ENCODE results near the gene LMNB1.
A peak's percentile ranks its signal among the peaks of the same experiment; 100 is the strongest.
"Not testable (repeated sequence)": the region's sequence is repeated elsewhere in the genome, so short reads cannot be mapped to it uniquely, and the experiment has no call there.

The LMNB1 gene

DNA sequence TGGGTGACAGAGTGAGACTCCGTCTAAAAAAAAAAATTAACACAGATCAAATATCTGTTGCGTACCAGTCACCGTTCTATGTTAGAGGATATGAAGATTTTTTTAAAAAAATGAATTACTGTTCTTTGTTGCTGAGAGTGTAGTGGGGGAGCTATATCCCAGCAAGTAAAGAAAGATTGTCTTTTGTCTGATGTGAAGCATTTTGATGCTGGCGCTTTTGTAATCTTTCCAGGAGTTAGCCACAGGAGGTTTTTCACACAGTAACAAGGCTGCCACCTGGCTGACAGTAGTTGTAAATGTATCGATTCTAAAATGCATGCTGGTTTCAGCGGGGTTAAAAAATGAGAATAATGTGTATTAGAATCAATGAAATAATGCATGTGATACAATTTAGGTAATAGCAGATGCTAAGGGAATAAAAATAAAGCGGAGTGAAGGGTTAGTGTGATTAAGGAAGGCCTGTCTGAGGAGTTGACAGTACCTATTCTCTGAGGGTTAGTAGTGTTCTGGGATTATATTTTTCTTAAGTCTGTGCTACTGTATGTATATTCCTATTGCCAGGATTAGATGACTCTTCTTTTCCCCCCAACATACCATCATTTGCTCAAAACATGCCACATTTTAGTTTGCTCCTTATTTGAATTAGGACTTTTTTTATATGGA lies 3.4 kb downstream of the LMNB1 start:
- no peak overlapping the region for H3K27ac ChIP-seq (ENCODE audit: low read length)
- no peaks in the 10 kb centered on the region for H3K27me3 ChIP-seq (ENCODE audit: low read depth, low read length)
- H3K36me3 ChIP-seq (ENCODE audit: control insufficient read depth in 1 of 2, insufficient read depth in 2 of 2, low read length in 2 of 2), result no peaks in the 10 kb centered on the region
- no peaks in the 10 kb centered on the region for H3K9me3 ChIP-seq (ENCODE audit: control insufficient read depth in 1 of 2, low read length in 2 of 2)
- H3K4me1 ChIP-seq (ENCODE audit: control insufficient read depth in 1 of 2, insufficient read depth in 2 of 2, low read length in 2 of 2), result no peaks in the 10 kb centered on the region
- no peak overlapping the region for H3K4me3 ChIP-seq (ENCODE audit: low read depth in 1 of 2, low read length in 2 of 2)

DNA sequence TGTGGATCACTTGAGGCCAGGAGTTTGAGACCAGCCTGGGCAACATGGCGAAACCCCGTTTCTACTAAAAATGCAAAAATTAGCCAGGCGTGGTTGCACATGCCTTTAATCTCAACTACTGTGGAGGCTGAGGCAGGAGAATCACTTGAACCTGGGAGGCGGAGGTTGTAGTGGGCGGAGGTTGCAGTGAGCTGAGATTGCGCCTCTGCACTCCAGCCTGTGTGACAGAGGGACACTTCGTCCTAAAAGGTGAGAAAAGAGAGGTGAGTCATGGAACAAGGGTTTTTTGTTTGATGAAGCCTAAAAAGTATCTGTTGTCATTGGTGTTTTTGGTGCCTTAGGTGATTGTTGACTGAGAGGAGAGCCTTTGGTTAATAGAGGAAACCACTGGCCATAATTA lies 11.5 kb downstream of the LMNB1 start:
- not testable (repeated sequence) for H3K4me1 ChIP-seq (ENCODE audit: control insufficient read depth in 1 of 2, insufficient read depth in 2 of 2, low read length in 2 of 2)

DNA sequence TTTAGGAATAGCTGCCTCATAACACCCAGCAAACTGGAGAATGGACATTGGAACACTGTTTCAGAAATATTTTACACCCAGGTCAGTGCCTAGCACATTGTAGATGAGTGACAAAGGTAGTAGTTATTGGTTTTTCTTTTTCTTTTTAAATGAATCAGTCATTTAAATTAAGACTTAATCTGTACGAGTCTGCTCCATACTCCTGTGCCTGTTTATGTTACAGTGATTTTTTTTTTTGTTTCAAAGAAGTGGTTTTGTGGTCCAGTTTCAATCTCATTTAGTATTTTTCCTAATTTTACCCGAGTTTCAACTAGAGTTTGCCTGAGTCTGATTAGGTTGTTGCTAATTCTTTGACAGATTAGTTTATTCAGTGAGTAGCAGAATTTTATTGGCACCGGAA lies 16.2 kb downstream of the LMNB1 start:
- no peaks in the 10 kb centered on the region for H3K4me1 ChIP-seq (ENCODE audit: control insufficient read depth in 1 of 2, insufficient read depth in 2 of 2, low read length in 2 of 2)
- no peaks in the 10 kb centered on the region for H3K36me3 ChIP-seq (ENCODE audit: control insufficient read depth in 1 of 2, insufficient read depth in 2 of 2, low read length in 2 of 2)
- no peak overlapping the region for H3K27ac ChIP-seq (ENCODE audit: low read length)
- H3K4me3 ChIP-seq (ENCODE audit: low read depth in 1 of 2, low read length in 2 of 2), result no peak overlapping the region
- no peaks in the 10 kb centered on the region for H3K9me3 ChIP-seq (ENCODE audit: control insufficient read depth in 1 of 2, low read length in 2 of 2)
- H3K27me3 ChIP-seq (ENCODE audit: low read depth, low read length), result no peaks in the 10 kb centered on the region

More for the DNA sequence above, 11.5 kb downstream of the LMNB1 start:
- H3K9me3 ChIP-seq (ENCODE audit: control insufficient read depth in 1 of 2, low read length in 2 of 2); H3K27ac ChIP-seq (ENCODE audit: low read length); H3K27me3 ChIP-seq (ENCODE audit: low read depth, low read length); H3K4me3 ChIP-seq (ENCODE audit: low read depth in 1 of 2, low read length in 2 of 2); H3K36me3 ChIP-seq (ENCODE audit: control insufficient read depth in 1 of 2, insufficient read depth in 2 of 2, low read length in 2 of 2): not testable (repeated sequence)

DNA sequence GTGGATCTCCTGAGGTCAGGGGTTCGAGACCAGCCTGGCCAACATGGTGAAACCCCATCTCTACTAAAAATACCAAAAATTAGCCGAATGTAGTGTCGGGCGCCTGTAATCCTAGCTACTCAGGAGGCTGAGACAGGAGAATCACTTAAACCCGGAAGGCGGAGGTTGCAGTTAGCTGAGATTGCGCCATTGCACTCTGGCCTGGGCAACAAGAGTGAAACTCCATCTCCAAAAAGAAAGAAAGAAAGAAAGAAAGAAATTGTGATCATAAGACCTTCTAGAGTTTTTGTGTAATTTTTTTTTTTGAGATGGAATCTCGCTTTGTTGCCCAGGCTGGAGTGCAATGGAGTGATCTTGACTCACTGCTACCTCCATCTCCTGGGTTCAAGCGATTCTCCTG lies 16.7 kb downstream of the LMNB1 start:
- not testable (repeated sequence) for H3K27me3 ChIP-seq (ENCODE audit: low read depth, low read length); H3K27ac ChIP-seq (ENCODE audit: low read length); H3K9me3 ChIP-seq (ENCODE audit: control insufficient read depth in 1 of 2, low read length in 2 of 2); H3K4me3 ChIP-seq (ENCODE audit: low read depth in 1 of 2, low read length in 2 of 2); H3K36me3 ChIP-seq (ENCODE audit: control insufficient read depth in 1 of 2, insufficient read depth in 2 of 2, low read length in 2 of 2); H3K4me1 ChIP-seq (ENCODE audit: control insufficient read depth in 1 of 2, insufficient read depth in 2 of 2, low read length in 2 of 2)

DNA sequence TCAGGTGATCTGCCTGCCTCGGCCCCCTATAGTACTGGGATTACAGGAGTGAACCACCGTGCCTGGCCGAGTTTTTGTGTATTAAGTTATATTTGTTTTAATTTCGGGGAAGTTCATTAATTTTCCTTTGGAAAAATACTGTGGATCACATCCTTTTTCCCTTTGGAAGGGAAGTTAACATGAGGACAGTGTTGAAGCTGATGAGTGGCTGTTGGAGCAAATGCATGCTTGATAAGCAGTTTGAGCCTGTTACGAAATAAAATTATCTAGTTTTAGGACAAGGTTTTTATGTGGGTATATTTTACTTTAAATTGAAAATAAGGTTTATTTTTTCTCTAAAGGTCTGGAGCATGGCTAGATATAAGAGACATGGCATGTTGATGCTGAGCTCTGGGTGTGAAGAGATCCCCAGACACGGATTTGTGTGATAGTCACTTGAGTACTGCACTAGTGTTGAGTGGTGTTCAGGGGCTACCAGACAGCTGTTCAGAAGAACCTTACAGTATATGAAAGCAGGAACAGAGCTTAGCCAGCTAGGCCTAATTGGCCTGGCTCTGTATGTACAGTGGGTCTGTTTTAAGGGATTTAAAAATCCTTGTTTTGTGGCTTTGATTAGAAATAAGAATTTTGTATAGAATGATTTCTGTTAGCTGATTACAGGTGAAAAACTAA lies 17.4 kb downstream of the LMNB1 start:
- H3K36me3 ChIP-seq (ENCODE audit: control insufficient read depth in 1 of 2, insufficient read depth in 2 of 2, low read length in 2 of 2), result no peaks in the 10 kb centered on the region
- H3K4me3 ChIP-seq (ENCODE audit: low read depth in 1 of 2, low read length in 2 of 2), result no peak overlapping the region
- no peak overlapping the region for H3K27ac ChIP-seq (ENCODE audit: low read length)
- H3K4me1 ChIP-seq (ENCODE audit: control insufficient read depth in 1 of 2, insufficient read depth in 2 of 2, low read length in 2 of 2), result no peaks in the 10 kb centered on the region
- no peaks in the 10 kb centered on the region for H3K9me3 ChIP-seq (ENCODE audit: control insufficient read depth in 1 of 2, low read length in 2 of 2)
- no peaks in the 10 kb centered on the region for H3K27me3 ChIP-seq (ENCODE audit: low read depth, low read length)

DNA sequence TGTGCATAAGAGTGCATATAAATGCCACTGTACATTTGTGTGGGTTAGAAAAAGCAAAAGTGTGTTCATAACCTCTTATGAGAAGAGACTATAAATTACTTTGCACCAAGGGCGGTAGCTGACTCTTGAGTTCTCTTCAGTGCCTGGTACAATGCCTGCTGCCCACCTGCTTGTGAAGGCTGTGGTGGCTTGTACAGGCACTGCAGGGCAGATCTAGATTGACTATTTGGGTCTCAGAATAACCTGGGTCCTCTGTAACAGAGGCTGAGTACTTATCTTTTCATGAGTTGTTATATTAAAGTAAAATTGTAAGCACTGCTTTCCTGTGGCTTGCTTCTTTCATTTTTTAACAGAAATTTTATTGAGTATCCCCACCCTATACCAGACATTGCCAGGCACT lies 22.8 kb downstream of the LMNB1 start:
- no peaks in the 10 kb centered on the region for H3K36me3 ChIP-seq (ENCODE audit: control insufficient read depth in 1 of 2, insufficient read depth in 2 of 2, low read length in 2 of 2)
- no peaks in the 10 kb centered on the region for H3K27me3 ChIP-seq (ENCODE audit: low read depth, low read length)
- no peaks in the 10 kb centered on the region for H3K9me3 ChIP-seq (ENCODE audit: control insufficient read depth in 1 of 2, low read length in 2 of 2)
- H3K4me1 ChIP-seq (ENCODE audit: control insufficient read depth in 1 of 2, insufficient read depth in 2 of 2, low read length in 2 of 2), result no peaks in the 10 kb centered on the region
- no peak overlapping the region for H3K4me3 ChIP-seq (ENCODE audit: low read depth in 1 of 2, low read length in 2 of 2)
- H3K27ac ChIP-seq (ENCODE audit: low read length), result no peak overlapping the region

DNA sequence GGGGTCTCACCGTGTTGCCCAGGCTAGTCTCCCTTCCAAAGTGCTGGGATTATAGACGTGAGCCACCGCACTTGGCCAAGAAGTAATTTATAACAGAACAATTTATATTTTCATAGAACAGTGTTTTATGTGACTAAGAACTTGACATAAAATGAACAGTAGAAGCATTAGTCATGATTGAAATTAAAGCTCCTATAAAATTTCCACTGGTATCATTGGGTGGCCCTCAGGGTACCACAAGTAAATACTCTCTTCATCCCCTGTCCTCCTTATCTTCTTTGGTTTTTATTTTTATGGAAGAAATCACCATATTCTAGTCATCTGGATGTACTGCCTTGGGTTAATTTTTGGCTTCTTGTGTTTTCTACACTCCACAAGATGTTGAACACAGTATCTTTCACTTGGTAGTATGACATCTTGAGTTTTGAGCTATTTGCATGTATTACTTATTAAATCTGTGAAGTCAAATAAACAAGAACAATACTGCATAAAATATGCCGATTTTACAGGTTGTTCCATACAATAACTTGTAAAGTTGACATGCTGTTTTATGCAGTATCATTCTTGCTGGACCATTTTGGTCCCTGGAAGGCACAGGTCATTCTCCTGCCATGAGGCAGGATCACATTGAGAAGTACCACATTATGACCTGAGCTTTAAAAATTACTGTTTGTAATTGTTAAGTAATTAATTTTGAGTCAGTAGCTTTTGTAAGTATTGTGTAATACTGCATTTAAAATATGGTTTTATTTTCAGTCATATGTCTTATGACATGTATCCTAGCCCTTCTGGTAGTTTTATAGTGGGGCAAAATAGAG lies 24.4 kb downstream of the LMNB1 start:
- H3K9me3 ChIP-seq (ENCODE audit: control insufficient read depth in 1 of 2, low read length in 2 of 2), result no peaks in the 10 kb centered on the region
- H3K4me3 ChIP-seq (ENCODE audit: low read depth in 1 of 2, low read length in 2 of 2), result no peak overlapping the region
- no peaks in the 10 kb centered on the region for H3K4me1 ChIP-seq (ENCODE audit: control insufficient read depth in 1 of 2, insufficient read depth in 2 of 2, low read length in 2 of 2)
- peaks cover 0 to 2% of the 10 kb centered on the region in 2 donors for H3K36me3 ChIP-seq (ENCODE audit: control insufficient read depth in 1 of 2, insufficient read depth in 2 of 2, low read length in 2 of 2)
- no peak overlapping the region for H3K27ac ChIP-seq (ENCODE audit: low read length)
- H3K27me3 ChIP-seq (ENCODE audit: low read depth, low read length), result no peaks in the 10 kb centered on the region

DNA sequence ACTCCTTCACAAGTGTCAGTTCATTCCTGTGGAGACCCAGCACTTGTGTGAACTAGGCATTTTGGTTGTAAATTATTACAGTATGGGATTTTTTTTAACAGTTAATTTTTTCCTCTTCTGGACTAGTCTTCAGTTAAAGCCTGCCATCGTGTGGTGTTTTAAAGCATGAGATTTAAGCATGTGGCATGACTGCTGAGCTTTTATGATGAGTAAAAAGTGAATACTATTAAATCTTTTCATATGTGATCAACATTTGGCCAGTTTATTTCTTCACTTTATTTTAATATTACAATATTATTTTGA lies 25.0 kb downstream of the LMNB1 start:
- Histone ChIP-seq H3K4me1 (ENCODE audit: control insufficient read depth in 1 of 2, insufficient read depth in 2 of 2, low read length in 2 of 2) (no peaks in the 10 kb centered on the region), H3K27ac (ENCODE audit: low read length) (no peak overlapping the region), H3K4me3 (ENCODE audit: low read depth in 1 of 2, low read length in 2 of 2) (no peak overlapping the region), H3K27me3 (ENCODE audit: low read depth, low read length) (no peaks in the 10 kb centered on the region), H3K9me3 (ENCODE audit: control insufficient read depth in 1 of 2, low read length in 2 of 2) (no peaks in the 10 kb centered on the region), H3K36me3 (ENCODE audit: control insufficient read depth in 1 of 2, insufficient read depth in 2 of 2, low read length in 2 of 2) (peaks cover 0 to 3% of the 10 kb centered on the region in 2 donors)

DNA sequence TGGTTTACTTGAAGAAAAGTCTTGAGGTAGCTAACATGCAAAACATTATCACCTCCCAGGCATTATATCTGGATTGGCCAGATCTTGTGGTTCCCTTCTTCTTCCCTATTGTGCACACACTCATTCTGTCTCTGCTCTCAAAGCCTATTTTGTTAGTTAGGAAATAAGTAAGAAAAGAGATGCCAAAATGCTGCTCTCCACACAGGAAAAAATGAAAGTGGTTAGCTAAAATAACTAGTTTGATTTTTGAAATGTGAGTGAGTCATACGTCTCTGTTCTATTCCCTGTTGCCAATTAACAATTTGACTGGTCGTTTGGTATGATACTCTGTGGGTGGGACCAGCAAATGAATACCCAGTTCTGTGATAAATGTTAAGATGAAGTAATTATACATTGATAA lies 28.1 kb downstream of the LMNB1 start:
- Histone ChIP-seq H3K27ac (ENCODE audit: low read length) (no peak overlapping the region), H3K4me3 (ENCODE audit: low read depth in 1 of 2, low read length in 2 of 2) (no peak overlapping the region), H3K4me1 (ENCODE audit: control insufficient read depth in 1 of 2, insufficient read depth in 2 of 2, low read length in 2 of 2) (no peaks in the 10 kb centered on the region), H3K9me3 (ENCODE audit: control insufficient read depth in 1 of 2, low read length in 2 of 2) (no peaks in the 10 kb centered on the region), H3K27me3 (ENCODE audit: low read depth, low read length) (no peaks in the 10 kb centered on the region), H3K36me3 (ENCODE audit: control insufficient read depth in 1 of 2, insufficient read depth in 2 of 2, low read length in 2 of 2) (peaks cover 0 to 3% of the 10 kb centered on the region in 2 donors)

DNA sequence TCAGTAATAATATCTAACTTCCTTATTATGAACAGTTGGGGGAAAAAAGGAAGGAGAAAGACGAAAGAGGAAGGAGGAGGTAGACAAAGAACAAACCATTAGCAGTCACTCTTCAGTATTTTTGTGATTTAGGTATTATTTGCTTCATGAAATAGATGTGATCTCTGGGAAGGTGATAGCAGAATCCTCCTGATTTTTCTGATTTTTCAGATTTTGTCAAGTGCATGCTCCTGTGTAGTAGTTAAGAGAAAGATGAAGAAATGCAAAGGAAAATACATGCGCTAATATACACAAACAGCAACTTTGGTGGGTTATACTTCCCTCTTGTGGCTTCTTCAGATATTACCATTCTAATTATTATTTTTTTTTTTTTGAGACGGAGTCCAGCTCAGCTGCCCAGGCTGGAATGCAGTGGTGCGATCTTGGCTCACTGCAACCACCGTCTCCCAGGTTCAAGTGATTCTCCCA lies 31.6 kb downstream of the LMNB1 start:
- H3K36me3 ChIP-seq (ENCODE audit: control insufficient read depth in 1 of 2, insufficient read depth in 2 of 2, low read length in 2 of 2), result peaks cover 0 to 5% of the 10 kb centered on the region in 2 donors
- no peak overlapping the region for H3K27ac ChIP-seq (ENCODE audit: low read length)
- no peaks in the 10 kb centered on the region for H3K27me3 ChIP-seq (ENCODE audit: low read depth, low read length)
- H3K4me1 ChIP-seq (ENCODE audit: control insufficient read depth in 1 of 2, insufficient read depth in 2 of 2, low read length in 2 of 2), result no peaks in the 10 kb centered on the region
- H3K9me3 ChIP-seq (ENCODE audit: control insufficient read depth in 1 of 2, low read length in 2 of 2), result no peaks in the 10 kb centered on the region
- peak overlapping the region in 1 of 2 donors; percentile 33 for H3K4me3 ChIP-seq (ENCODE audit: low read depth in 1 of 2, low read length in 2 of 2)

DNA sequence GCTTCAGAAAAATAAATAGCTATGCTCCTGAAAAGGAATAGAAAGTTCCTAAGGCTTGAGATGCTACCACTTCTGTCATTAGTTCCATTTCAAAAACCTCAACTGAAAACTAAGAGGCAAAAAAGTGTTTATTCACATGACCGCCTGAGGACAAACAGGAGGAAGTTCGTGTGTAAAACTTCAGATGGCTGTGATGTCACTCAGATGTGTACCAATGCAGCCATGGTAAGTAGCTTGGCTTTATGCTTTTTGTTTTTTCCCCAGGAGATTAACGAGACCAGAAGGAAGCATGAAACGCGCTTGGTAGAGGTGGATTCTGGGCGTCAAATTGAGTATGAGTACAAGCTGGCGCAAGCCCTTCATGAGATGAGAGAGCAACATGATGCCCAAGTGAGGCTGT lies 33.0 kb downstream of the LMNB1 start:
- Histone ChIP-seq H3K4me3 (ENCODE audit: low read depth in 1 of 2, low read length in 2 of 2) (no peak overlapping the region), H3K27ac (ENCODE audit: low read length) (no peak overlapping the region), H3K9me3 (ENCODE audit: control insufficient read depth in 1 of 2, low read length in 2 of 2) (no peaks in the 10 kb centered on the region), H3K36me3 (ENCODE audit: control insufficient read depth in 1 of 2, insufficient read depth in 2 of 2, low read length in 2 of 2) (peaks cover 0 to 5% of the 10 kb centered on the region in 2 donors), H3K4me1 (ENCODE audit: control insufficient read depth in 1 of 2, insufficient read depth in 2 of 2, low read length in 2 of 2) (no peaks in the 10 kb centered on the region), H3K27me3 (ENCODE audit: low read depth, low read length) (no peaks in the 10 kb centered on the region)
